K562 (cell line): Measurements from ENCODE around the gene SOX21. TPM values are rescaled to one million over a fixed set of nuclear protein-coding genes. Genes with fewer than 3 reads are reported as not detected.

Experiments used
- BRCA1 ChIP-seq, 2 experiments: fragments of 450-650 bp in 1 of 2; sonication (generic) in 1 of 2; formaldehyde crosslinking in 1 of 2; IDR thresholded peaks; 2 replicates each; pipeline versions ENCODE4 v1.5.0 to v1.6.1; 2017 to 2020; ENCODE audit warnings: mild to moderate bottlenecking in 1 of 2, missing genetic modification reagents in 1 of 2
- GABPA ChIP-seq: fragments of 200-800 bp; sonication (Bioruptor generic); conservative IDR thresholded peaks from 2 replicates; pipeline ENCODE4 v1.6.1; 2016; ENCODE audit warnings: low read depth, missing genetic modification characterization, missing compliant biosample characterization
- LEF1 ChIP-seq: fragments of 450-650 bp; IDR thresholded peaks from 2 replicates; pipeline ENCODE4 v1.6.1; 2016; ENCODE audit warnings: mild to moderate bottlenecking
- RHOXF2B ChIP-seq: fragments of 250-450 bp; sonication (Bioruptor Pico); conservative IDR thresholded peaks from 2 replicates; pipeline ENCODE4 v1.5.1; 2021
- ZC3H4 ChIP-seq: sonication (generic); formaldehyde crosslinking; IDR thresholded peaks from 2 replicates; pipeline ENCODE4 v1.9.0; 2021; ENCODE audit warnings: missing genetic modification reagents, borderline replicate concordance
- ZNF133 ChIP-seq: fragments of 250-450 bp; sonication (Bioruptor Pico); IDR thresholded peaks from 2 replicates; pipeline ENCODE4 v1.4.0; 2020; ENCODE audit warnings: mild to moderate bottlenecking
- polyA plus RNA-seq, 8 experiments: library from polyadenylated mRNA; depleted of rRNA in 4 of 8; stranded (reverse) in 5 of 8; unstranded in 3 of 8; fragments of >200 nt; fragmentation: Nextera tagmentation in 2 of 8; fragmentation: Illumina TruSeq in 1 of 8; extraction: Ambion mirVana in 2 of 8; extraction: Trizol in 1 of 8; gene quantifications; 2 replicates each; pipeline versions ENCODE4 v1.2.1 to v1.2.3, GENCODE V29; 2011 to 2014; ENCODE audit warnings: inconsistent platforms in 1 of 8, missing spikeins in 1 of 8
- total RNA-seq, 7 experiments: library from RNA; depleted of rRNA in 6 of 7; stranded (reverse); fragments of >200 nt in 6 of 7; fragmentation: Illumina TruSeq in 2 of 7; extraction: Trizol in 2 of 7; gene quantifications; 2 replicates each; pipeline versions ENCODE4 v1.2.1 to v1.2.3, GENCODE V29; 2011 to 2021; ENCODE audit warnings: low replicate concordance in 1 of 7
- TF ChIP-seq, protein P1 (sequence below): fragments of 200-800 bp; sonication (Bioruptor generic); IDR thresholded peaks from 2 replicates; pipeline ENCODE4 v1.6.1; 2016; ENCODE audit warnings: missing genetic modification characterization, missing compliant biosample characterization
- TF ChIP-seq, protein P2 (sequence below): fragments of 200-600 bp; sonication (generic); IDR thresholded peaks from one replicate; pipeline ENCODE4 v1.6.1; 2012; ENCODE audit warnings: mild to moderate bottlenecking, low read depth, low read length, inconsistent platforms
- TF ChIP-seq, protein P3 (sequence below): fragments of 450-650 bp; formaldehyde crosslinking; IDR thresholded peaks from 2 replicates; pipeline ENCODE4 v1.4.0; 2020; ENCODE audit warnings: mild to moderate bottlenecking, mixed read lengths

Gene SOX21
- total and polyA plus RNA-seq, 9 of the 15 experiments (the other 6 are each of a cell fraction or from before 2014, with no cell fraction given) = 0.07 TPM; not detected in 8

GRCh38 chr13:94712287-94712811 is at the start of gene SOX21 (continued):
- TF ChIP-seq, protein P1, sequence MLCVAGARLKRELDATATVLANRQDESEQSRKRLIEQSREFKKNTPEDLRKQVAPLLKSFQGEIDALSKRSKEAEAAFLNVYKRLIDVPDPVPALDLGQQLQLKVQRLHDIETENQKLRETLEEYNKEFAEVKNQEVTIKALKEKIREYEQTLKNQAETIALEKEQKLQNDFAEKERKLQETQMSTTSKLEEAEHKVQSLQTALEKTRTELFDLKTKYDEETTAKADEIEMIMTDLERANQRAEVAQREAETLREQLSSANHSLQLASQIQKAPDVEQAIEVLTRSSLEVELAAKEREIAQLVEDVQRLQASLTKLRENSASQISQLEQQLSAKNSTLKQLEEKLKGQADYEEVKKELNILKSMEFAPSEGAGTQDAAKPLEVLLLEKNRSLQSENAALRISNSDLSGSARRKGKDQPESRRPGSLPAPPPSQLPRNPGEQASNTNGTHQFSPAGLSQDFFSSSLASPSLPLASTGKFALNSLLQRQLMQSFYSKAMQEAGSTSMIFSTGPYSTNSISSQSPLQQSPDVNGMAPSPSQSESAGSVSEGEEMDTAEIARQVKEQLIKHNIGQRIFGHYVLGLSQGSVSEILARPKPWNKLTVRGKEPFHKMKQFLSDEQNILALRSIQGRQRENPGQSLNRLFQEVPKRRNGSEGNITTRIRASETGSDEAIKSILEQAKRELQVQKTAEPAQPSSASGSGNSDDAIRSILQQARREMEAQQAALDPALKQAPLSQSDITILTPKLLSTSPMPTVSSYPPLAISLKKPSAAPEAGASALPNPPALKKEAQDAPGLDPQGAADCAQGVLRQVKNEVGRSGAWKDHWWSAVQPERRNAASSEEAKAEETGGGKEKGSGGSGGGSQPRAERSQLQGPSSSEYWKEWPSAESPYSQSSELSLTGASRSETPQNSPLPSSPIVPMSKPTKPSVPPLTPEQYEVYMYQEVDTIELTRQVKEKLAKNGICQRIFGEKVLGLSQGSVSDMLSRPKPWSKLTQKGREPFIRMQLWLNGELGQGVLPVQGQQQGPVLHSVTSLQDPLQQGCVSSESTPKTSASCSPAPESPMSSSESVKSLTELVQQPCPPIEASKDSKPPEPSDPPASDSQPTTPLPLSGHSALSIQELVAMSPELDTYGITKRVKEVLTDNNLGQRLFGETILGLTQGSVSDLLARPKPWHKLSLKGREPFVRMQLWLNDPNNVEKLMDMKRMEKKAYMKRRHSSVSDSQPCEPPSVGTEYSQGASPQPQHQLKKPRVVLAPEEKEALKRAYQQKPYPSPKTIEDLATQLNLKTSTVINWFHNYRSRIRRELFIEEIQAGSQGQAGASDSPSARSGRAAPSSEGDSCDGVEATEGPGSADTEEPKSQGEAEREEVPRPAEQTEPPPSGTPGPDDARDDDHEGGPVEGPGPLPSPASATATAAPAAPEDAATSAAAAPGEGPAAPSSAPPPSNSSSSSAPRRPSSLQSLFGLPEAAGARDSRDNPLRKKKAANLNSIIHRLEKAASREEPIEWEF (CRISPR knock-in tag) = no peak
- no peak for TF ChIP-seq ZC3H4 (CRISPR knock-in tag)
- no peak for TF ChIP-seq GABPA
- TF ChIP-seq BRCA1 (IDR thresholded peaks at IDR 0.05) = no peak
- no peak for TF ChIP-seq BRCA1 (CRISPR knock-in tag; IDR thresholded peaks at IDR 0.05)
- TF ChIP-seq LEF1 = no peak
- TF ChIP-seq, protein P2, sequence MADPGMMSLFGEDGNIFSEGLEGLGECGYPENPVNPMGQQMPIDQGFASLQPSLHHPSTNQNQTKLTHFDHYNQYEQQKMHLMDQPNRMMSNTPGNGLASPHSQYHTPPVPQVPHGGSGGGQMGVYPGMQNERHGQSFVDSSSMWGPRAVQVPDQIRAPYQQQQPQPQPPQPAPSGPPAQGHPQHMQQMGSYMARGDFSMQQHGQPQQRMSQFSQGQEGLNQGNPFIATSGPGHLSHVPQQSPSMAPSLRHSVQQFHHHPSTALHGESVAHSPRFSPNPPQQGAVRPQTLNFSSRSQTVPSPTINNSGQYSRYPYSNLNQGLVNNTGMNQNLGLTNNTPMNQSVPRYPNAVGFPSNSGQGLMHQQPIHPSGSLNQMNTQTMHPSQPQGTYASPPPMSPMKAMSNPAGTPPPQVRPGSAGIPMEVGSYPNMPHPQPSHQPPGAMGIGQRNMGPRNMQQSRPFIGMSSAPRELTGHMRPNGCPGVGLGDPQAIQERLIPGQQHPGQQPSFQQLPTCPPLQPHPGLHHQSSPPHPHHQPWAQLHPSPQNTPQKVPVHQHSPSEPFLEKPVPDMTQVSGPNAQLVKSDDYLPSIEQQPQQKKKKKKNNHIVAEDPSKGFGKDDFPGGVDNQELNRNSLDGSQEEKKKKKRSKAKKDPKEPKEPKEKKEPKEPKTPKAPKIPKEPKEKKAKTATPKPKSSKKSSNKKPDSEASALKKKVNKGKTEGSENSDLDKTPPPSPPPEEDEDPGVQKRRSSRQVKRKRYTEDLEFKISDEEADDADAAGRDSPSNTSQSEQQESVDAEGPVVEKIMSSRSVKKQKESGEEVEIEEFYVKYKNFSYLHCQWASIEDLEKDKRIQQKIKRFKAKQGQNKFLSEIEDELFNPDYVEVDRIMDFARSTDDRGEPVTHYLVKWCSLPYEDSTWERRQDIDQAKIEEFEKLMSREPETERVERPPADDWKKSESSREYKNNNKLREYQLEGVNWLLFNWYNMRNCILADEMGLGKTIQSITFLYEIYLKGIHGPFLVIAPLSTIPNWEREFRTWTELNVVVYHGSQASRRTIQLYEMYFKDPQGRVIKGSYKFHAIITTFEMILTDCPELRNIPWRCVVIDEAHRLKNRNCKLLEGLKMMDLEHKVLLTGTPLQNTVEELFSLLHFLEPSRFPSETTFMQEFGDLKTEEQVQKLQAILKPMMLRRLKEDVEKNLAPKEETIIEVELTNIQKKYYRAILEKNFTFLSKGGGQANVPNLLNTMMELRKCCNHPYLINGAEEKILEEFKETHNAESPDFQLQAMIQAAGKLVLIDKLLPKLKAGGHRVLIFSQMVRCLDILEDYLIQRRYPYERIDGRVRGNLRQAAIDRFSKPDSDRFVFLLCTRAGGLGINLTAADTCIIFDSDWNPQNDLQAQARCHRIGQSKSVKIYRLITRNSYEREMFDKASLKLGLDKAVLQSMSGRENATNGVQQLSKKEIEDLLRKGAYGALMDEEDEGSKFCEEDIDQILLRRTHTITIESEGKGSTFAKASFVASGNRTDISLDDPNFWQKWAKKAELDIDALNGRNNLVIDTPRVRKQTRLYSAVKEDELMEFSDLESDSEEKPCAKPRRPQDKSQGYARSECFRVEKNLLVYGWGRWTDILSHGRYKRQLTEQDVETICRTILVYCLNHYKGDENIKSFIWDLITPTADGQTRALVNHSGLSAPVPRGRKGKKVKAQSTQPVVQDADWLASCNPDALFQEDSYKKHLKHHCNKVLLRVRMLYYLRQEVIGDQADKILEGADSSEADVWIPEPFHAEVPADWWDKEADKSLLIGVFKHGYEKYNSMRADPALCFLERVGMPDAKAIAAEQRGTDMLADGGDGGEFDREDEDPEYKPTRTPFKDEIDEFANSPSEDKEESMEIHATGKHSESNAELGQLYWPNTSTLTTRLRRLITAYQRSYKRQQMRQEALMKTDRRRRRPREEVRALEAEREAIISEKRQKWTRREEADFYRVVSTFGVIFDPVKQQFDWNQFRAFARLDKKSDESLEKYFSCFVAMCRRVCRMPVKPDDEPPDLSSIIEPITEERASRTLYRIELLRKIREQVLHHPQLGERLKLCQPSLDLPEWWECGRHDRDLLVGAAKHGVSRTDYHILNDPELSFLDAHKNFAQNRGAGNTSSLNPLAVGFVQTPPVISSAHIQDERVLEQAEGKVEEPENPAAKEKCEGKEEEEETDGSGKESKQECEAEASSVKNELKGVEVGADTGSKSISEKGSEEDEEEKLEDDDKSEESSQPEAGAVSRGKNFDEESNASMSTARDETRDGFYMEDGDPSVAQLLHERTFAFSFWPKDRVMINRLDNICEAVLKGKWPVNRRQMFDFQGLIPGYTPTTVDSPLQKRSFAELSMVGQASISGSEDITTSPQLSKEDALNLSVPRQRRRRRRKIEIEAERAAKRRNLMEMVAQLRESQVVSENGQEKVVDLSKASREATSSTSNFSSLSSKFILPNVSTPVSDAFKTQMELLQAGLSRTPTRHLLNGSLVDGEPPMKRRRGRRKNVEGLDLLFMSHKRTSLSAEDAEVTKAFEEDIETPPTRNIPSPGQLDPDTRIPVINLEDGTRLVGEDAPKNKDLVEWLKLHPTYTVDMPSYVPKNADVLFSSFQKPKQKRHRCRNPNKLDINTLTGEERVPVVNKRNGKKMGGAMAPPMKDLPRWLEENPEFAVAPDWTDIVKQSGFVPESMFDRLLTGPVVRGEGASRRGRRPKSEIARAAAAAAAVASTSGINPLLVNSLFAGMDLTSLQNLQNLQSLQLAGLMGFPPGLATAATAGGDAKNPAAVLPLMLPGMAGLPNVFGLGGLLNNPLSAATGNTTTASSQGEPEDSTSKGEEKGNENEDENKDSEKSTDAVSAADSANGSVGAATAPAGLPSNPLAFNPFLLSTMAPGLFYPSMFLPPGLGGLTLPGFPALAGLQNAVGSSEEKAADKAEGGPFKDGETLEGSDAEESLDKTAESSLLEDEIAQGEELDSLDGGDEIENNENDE = no peak
- TF ChIP-seq RHOXF2B = no peak
- TF ChIP-seq, protein P3, sequence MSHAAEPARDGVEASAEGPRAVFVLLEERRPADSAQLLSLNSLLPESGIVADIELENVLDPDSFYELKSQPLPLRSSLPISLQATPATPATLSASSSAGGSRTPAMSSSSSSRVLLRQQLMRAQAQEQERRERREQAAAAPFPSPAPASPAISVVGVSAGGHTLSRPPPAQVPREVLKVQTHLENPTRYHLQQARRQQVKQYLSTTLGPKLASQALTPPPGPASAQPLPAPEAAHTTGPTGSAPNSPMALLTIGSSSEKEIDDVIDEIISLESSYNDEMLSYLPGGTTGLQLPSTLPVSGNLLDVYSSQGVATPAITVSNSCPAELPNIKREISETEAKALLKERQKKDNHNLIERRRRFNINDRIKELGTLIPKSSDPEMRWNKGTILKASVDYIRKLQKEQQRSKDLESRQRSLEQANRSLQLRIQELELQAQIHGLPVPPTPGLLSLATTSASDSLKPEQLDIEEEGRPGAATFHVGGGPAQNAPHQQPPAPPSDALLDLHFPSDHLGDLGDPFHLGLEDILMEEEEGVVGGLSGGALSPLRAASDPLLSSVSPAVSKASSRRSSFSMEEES (CRISPR knock-in tag) = no peak
- TF ChIP-seq ZNF133 (CRISPR knock-in tag) = no peak
